Measurements from ENCODE around the gene NAE1.

The NAE1 gene

GRCh38 chr16:66853261-66854139 lies 22.7 kb upstream of the NAE1 start:
- H3K4me3 ChIP-seq (ENCODE audit: low read depth, low read length, poor library complexity, severe bottlenecking) = no peak overlapping the region
- no peaks in the 10 kb centered on the region for H4K20me1 ChIP-seq (ENCODE audit: insufficient read depth, low read length)
- H3F3A ChIP-seq (ENCODE audit: insufficient read depth, low read length) = no peaks in the 10 kb centered on the region
- H3K9me3 ChIP-seq (ENCODE audit: low read length) = no peaks in the 10 kb centered on the region
- H3K4me1 ChIP-seq (ENCODE audit: insufficient read depth, low read length, severe bottlenecking) = no peaks in the 10 kb centered on the region
- H3K27me3 ChIP-seq (ENCODE audit: insufficient read depth, low read length) = no peaks in the 10 kb centered on the region
- H3K9ac ChIP-seq (ENCODE audit: low read length) = no peak overlapping the region
- TF ChIP-seq CTCF (IDR thresholded peaks at IDR 0.05; ENCODE audit: low read length) = no peak
- TF ChIP-seq EZH2 (IDR thresholded peaks at IDR 0.05; ENCODE audit: borderline replicate concordance, low read length) = no peak
- H3K27ac ChIP-seq (ENCODE audit: low read depth, low read length, poor library complexity, severe bottlenecking) = no peak overlapping the region
- H3K79me2 ChIP-seq (ENCODE audit: insufficient read depth, low read length) = no peaks in the 10 kb centered on the region
- no peak overlapping the region for H3K4me2 ChIP-seq (ENCODE audit: low read length)
- no peaks in the 10 kb centered on the region for H3K9me2 ChIP-seq (ENCODE audit: low read depth, low read length)
- H2AFZ ChIP-seq (ENCODE audit: low read length) = no peak overlapping the region
- H3K36me3 ChIP-seq (ENCODE audit: insufficient read depth, low read length) = no peaks in the 10 kb centered on the region

DNA sequence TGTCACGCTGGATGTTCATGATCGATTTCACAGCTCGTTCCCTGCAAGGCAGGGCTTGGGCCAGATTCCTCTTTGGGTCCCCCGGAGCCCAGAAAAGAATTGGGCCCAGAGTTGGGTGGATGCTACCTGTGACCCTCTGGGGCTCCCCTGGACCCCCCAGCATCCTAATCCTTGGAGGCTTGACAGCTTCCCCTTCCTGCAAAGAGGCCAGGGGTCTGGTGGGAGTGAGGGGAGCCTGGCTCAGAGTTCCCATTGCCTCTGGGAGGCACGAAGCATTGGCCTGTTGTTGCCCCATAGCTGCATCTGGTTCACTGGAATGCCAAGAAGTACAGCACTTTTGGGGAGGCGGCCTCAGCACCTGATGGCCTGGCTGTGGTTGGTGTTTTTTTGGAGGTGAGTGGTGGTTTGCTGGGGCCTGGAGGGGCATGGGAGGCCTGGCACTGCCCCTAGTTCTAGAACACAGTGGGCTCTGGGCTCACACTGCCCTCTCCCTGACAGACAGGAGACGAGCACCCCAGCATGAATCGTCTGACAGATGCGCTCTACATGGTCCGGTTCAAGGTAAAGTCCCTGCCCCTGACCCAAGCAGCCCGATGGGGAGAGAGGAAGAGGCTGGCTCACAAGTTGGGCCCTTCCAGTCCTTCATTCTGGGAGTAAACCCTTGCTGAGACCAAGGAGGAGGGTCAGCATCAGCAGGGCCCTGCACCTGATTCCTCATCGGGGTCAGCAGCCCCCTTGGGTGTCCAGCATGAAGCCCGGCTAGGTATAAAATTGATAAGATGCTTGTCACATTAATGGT lies 20.6 kb upstream of the NAE1 start:
- H2AFZ ChIP-seq (ENCODE audit: low read length) = no peak overlapping the region
- H3K79me2 ChIP-seq (ENCODE audit: insufficient read depth, low read length) = no peaks in the 10 kb centered on the region
- H4K20me1 ChIP-seq (ENCODE audit: insufficient read depth, low read length) = no peaks in the 10 kb centered on the region
- no peak overlapping the region for H3K9ac ChIP-seq (ENCODE audit: low read length)
- no peak overlapping the region for H3K4me3 ChIP-seq (ENCODE audit: low read depth, low read length, poor library complexity, severe bottlenecking)
- no peaks in the 10 kb centered on the region; the same call in 1 of the 2 replicates for H3K27me3 ChIP-seq (ENCODE audit: insufficient read depth, low read length)
- no peaks in the 10 kb centered on the region for H3K9me2 ChIP-seq (ENCODE audit: low read depth, low read length)
- no peak overlapping the region for H3K4me2 ChIP-seq (ENCODE audit: low read length)
- no peaks in the 10 kb centered on the region for H3K4me1 ChIP-seq (ENCODE audit: insufficient read depth, low read length, severe bottlenecking)
- no peak overlapping the region for H3K27ac ChIP-seq (ENCODE audit: low read depth, low read length, poor library complexity, severe bottlenecking)
- no peaks in the 10 kb centered on the region for H3K36me3 ChIP-seq (ENCODE audit: insufficient read depth, low read length)
- no peak for TF ChIP-seq EZH2 (IDR thresholded peaks at IDR 0.05; ENCODE audit: borderline replicate concordance, low read length)
- TF ChIP-seq CTCF (IDR thresholded peaks at IDR 0.05; ENCODE audit: low read length) = no peak
- H3F3A ChIP-seq (ENCODE audit: insufficient read depth, low read length) = no peaks in the 10 kb centered on the region
- no peaks in the 10 kb centered on the region for H3K9me3 ChIP-seq (ENCODE audit: low read length)

- H3F3A ChIP-seq (ENCODE audit: insufficient read depth, low read length) = no peaks in the 10 kb centered on the region
- no peaks in the 10 kb centered on the region for H3K36me3 ChIP-seq (ENCODE audit: insufficient read depth, low read length)
- H3K9me2 ChIP-seq (ENCODE audit: low read depth, low read length) = no peaks in the 10 kb centered on the region
- TF ChIP-seq EZH2 (IDR thresholded peaks at IDR 0.05; ENCODE audit: borderline replicate concordance, low read length) = no peak
- no peak for TF ChIP-seq CTCF (IDR thresholded peaks at IDR 0.05; ENCODE audit: low read length)
- H3K9me3 ChIP-seq (ENCODE audit: low read length) = no peaks in the 10 kb centered on the region
- H3K79me2 ChIP-seq (ENCODE audit: insufficient read depth, low read length) = no peaks in the 10 kb centered on the region
- no peaks in the 10 kb centered on the region for H3K4me1 ChIP-seq (ENCODE audit: insufficient read depth, low read length, severe bottlenecking)
- no peak overlapping the region for H3K27ac ChIP-seq (ENCODE audit: low read depth, low read length, poor library complexity, severe bottlenecking)
- peaks cover 8% of the 10 kb centered on the region; the same call in 1 of the 2 replicates for H3K27me3 ChIP-seq (ENCODE audit: insufficient read depth, low read length)
- no peak overlapping the region for H2AFZ ChIP-seq (ENCODE audit: low read length)
- H3K4me3 ChIP-seq (ENCODE audit: low read depth, low read length, poor library complexity, severe bottlenecking) = no peak overlapping the region
- no peaks in the 10 kb centered on the region for H4K20me1 ChIP-seq (ENCODE audit: insufficient read depth, low read length)
- no peak overlapping the region for H3K4me2 ChIP-seq (ENCODE audit: low read length)
- no peak overlapping the region for H3K9ac ChIP-seq (ENCODE audit: low read length)
Observed at GRCh38 chr16:66850115-66850815, 19.5 kb upstream of the NAE1 start.
